ENCODE results near the gene RBFOX1. TPM values are rescaled to one million over a fixed set of nuclear protein-coding genes. Genes with fewer than 3 reads are reported as not detected.

The RBFOX1 gene
- total and polyA plus RNA-seq, 4 experiments from 2014 or later = not detected

DNA sequence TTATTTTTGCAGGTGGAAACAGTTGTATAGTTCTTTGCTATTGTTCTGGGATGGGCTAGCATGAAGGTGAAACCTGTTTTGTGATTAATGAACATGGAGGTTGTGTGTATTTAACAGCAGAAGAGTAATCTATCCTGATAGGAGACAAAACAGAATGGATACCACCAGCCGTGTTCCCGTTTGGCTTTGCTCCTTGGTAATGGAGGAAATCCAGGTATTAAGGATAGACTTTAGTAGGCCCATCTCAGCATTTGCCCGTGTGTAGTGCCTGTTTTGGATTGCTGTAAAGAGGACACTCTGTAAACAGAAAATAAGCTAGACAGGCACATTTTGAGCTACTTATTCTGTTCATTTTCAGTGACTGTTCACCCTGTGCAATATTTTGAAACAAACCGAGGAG lies 215.1 kb downstream of the RBFOX1 start:
- H3K27me3 Mint-ChIP-seq = no peaks in the 10 kb centered on the region
- Histone ChIP-seq H3K27me3 (ENCODE audit: insufficient read depth, low read length) (no peaks in the 10 kb centered on the region), H3K9me3 (ENCODE audit: control insufficient read depth in 1 of 2, low read length in 2 of 2) (peaks cover 0 to 3% of the 10 kb centered on the region in 2 donors), H3K27ac (ENCODE audit: low read depth, low read length) (no peak overlapping the region), H3K4me3 (ENCODE audit: low read length in 2 of 2) (no peak overlapping the region), H3K36me3 (ENCODE audit: insufficient read depth, low read length) (no peaks in the 10 kb centered on the region), H3K4me1 (ENCODE audit: insufficient read depth, low read length) (no peaks in the 10 kb centered on the region)
- intact Hi-C loops (cut with micrococcal nuclease) = no loop called here
- no peaks in the 10 kb centered on the region for H3K4me1 Mint-ChIP-seq
- POLR2A ChIA-PET (ENCODE audit: partially characterized antibody) = no interaction called here
- H3K36me3 Mint-ChIP-seq = no peaks in the 10 kb centered on the region
- no peak for DNase-seq
- no peak overlapping the region for H3K27ac Mint-ChIP-seq
- CTCF ChIA-PET (ENCODE audit: partially characterized antibody) = no interaction called here
- H3K9me3 Mint-ChIP-seq = peaks cover 4 to 15% (median 6%) of the 10 kb centered on the region in 8 donors
- H3K4me3 Mint-ChIP-seq = no peak overlapping the region

DNA sequence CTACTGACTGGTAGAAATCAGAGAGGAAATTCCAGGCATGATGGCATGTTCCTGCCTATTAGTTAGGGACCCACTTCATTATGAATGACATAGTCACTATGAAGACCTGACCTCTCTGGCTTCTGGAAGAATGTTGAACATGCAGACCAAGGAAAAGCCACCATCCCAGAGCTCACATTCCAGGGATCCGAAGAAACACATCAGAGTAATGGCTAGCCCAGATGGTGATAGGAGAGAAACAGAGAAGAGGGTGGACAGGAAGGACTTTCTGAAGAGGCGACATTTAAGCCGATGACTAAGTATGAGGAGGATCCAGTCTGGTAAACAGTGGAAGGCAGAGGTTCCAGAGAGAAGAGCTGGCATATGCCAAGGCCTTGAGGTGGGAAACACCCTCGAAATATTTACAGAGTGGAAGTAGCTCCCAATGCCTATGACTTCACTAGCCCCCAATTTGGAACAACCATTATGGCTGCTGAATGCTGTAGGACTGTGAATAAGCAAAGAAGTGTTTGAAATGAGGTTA lies 216.2 kb downstream of the RBFOX1 start:
- intact Hi-C loops (cut with micrococcal nuclease) = no loop called here

DNA sequence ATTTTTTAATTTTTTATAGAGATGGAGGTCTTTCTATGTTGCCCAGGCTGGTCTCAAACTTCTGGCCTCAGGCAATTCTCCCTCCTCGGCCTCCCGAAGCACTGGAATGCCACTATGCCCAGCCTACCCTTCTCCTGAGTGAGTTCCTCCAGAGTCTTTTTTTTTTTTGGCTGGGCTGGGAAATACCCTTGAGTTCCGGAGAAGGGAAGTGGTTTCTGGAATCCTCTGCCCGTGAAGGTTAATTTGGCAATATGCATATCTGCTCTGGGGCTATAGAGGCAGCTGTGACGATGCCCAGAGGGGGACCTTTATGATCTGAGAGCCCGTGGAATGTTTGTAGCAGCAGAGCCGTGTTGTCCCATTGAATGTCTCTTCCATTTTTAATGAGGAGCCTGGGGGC lies 217.5 kb downstream of the RBFOX1 start:
- intact Hi-C loops (cut with micrococcal nuclease) = no loop called here
- no peak overlapping the region for H3K4me3 Mint-ChIP-seq

More for the DNA sequence above, 216.2 kb downstream of the RBFOX1 start:
- H3K9me3 Mint-ChIP-seq = peaks cover 4 to 15% (median 8%) of the 10 kb centered on the region in 8 donors
- H3K36me3 Mint-ChIP-seq = no peaks in the 10 kb centered on the region
- Histone ChIP-seq H3K4me3 (ENCODE audit: low read length in 2 of 2) (no peak overlapping the region), H3K36me3 (ENCODE audit: insufficient read depth, low read length) (no peaks in the 10 kb centered on the region), H3K4me1 (ENCODE audit: insufficient read depth, low read length) (no peaks in the 10 kb centered on the region), H3K27me3 (ENCODE audit: insufficient read depth, low read length) (no peaks in the 10 kb centered on the region), H3K27ac (ENCODE audit: low read depth, low read length) (no peak overlapping the region), H3K9me3 (ENCODE audit: control insufficient read depth in 1 of 2, low read length in 2 of 2) (peaks cover 0 to 3% of the 10 kb centered on the region in 2 donors)
- H3K4me3 Mint-ChIP-seq = no peak overlapping the region
- no peak overlapping the region for H3K27ac Mint-ChIP-seq
- CTCF ChIA-PET (ENCODE audit: partially characterized antibody) = no interaction called here
- DNase-seq = no peak
- POLR2A ChIA-PET (ENCODE audit: partially characterized antibody) = no interaction called here
- no peaks in the 10 kb centered on the region for H3K4me1 Mint-ChIP-seq
- H3K27me3 Mint-ChIP-seq = no peaks in the 10 kb centered on the region

DNA sequence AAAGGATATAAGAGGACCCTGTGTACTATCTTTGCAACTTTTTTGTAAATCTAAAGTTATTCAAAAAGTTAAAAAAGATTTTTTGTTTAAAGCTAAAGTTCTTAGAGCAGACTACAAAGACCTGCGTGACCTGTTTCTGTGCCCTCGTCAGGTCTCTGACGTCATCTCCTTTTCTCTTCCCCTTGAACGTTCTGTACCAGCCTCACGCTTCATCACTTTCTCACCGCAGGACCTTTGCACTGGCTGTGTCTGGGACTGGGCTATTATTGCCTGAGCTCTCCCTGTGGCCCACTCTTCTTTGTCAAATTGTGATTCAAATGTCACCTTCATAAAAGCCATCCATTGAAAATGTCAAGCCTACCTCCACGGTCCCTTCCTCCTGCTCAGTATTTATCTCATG lies 222.8 kb downstream of the RBFOX1 start:
- Histone ChIP-seq H3K4me1 (ENCODE audit: insufficient read depth, low read length) (no peaks in the 10 kb centered on the region), H3K4me3 (ENCODE audit: low read length in 2 of 2) (no peak overlapping the region), H3K27me3 (ENCODE audit: insufficient read depth, low read length) (no peaks in the 10 kb centered on the region), H3K27ac (ENCODE audit: low read depth, low read length) (no peak overlapping the region), H3K36me3 (ENCODE audit: insufficient read depth, low read length) (no peaks in the 10 kb centered on the region), H3K9me3 (ENCODE audit: control insufficient read depth in 1 of 2, low read length in 2 of 2) (no peaks in the 10 kb centered on the region)
- intact Hi-C loops (cut with micrococcal nuclease) = no loop called here
- Mint-ChIP-seq H3K4me1 (no peaks in the 10 kb centered on the region), H3K27ac (no peak overlapping the region), H3K27me3 (no peaks in the 10 kb centered on the region), H3K9me3 (peaks cover 4 to 16% (median 12%) of the 10 kb centered on the region in 8 donors), H3K4me3 (no peak overlapping the region), H3K36me3 (no peaks in the 10 kb centered on the region)
- ChIA-PET CTCF (ENCODE audit: partially characterized antibody) (no interaction called here), POLR2A (ENCODE audit: partially characterized antibody) (no interaction called here)
- no peak for DNase-seq

More for the DNA sequence above, 217.5 kb downstream of the RBFOX1 start:
- H3K9me3 Mint-ChIP-seq = peaks cover 1 to 15% (median 8%) of the 10 kb centered on the region in 8 donors
- ChIA-PET CTCF (ENCODE audit: partially characterized antibody) (no interaction called here), POLR2A (ENCODE audit: partially characterized antibody) (no interaction called here)
- no peak for DNase-seq
- H3K27ac ChIP-seq (ENCODE audit: low read depth, low read length) = no peak overlapping the region
- no peaks in the 10 kb centered on the region for H3K4me1 Mint-ChIP-seq
- H3K36me3 ChIP-seq (ENCODE audit: insufficient read depth, low read length) = no peaks in the 10 kb centered on the region
- peaks cover 0 to 3% of the 10 kb centered on the region in 2 donors for H3K9me3 ChIP-seq (ENCODE audit: control insufficient read depth in 1 of 2, low read length in 2 of 2)
- no peak overlapping the region for H3K4me3 ChIP-seq (ENCODE audit: low read length in 2 of 2)
- H3K36me3 Mint-ChIP-seq = no peaks in the 10 kb centered on the region
- H3K4me1 ChIP-seq (ENCODE audit: insufficient read depth, low read length) = no peaks in the 10 kb centered on the region
- H3K27me3 Mint-ChIP-seq = no peaks in the 10 kb centered on the region
- no peaks in the 10 kb centered on the region for H3K27me3 ChIP-seq (ENCODE audit: insufficient read depth, low read length)
- H3K27ac Mint-ChIP-seq = no peak overlapping the region

DNA sequence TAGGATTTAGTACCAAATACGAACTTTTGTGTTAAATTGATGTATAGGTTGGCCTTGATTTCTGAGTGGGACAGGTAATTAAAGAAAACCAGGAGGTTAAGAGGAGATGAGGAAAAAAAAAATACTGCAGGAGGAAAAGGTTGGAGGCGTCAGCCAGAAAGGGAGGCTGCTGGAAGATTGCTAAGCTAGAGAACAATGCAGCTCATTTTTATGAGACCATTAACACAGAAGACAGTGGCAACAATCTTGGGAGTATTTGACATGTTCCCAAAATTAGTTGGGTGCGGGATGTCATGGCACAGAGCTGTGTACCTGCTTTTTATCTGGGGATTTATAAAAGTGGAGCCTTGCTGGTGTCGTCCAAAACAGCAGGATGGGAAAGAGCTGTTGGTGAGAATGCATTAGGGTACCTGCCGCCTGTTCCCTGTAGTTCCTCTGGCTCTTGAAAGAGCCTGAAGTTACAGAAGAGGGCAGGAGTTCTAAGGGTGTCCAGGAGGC lies 229.3 kb downstream of the RBFOX1 start:
- Mint-ChIP-seq H3K4me3 (no peak overlapping the region), H3K27me3 (no peaks in the 10 kb centered on the region), H3K36me3 (no peaks in the 10 kb centered on the region), H3K4me1 (no peaks in the 10 kb centered on the region), H3K27ac (no peak overlapping the region), H3K9me3 (peaks cover 4 to 13% (median 9%) of the 10 kb centered on the region in 8 donors)
- ChIA-PET CTCF (ENCODE audit: partially characterized antibody) (no interaction called here), POLR2A (ENCODE audit: partially characterized antibody) (no interaction called here)
- Histone ChIP-seq H3K4me1 (ENCODE audit: insufficient read depth, low read length) (no peaks in the 10 kb centered on the region), H3K27me3 (ENCODE audit: insufficient read depth, low read length) (no peaks in the 10 kb centered on the region), H3K4me3 (ENCODE audit: low read length in 2 of 2) (no peak overlapping the region), H3K27ac (ENCODE audit: low read depth, low read length) (no peak overlapping the region), H3K9me3 (ENCODE audit: control insufficient read depth in 1 of 2, low read length in 2 of 2) (no peaks in the 10 kb centered on the region), H3K36me3 (ENCODE audit: insufficient read depth, low read length) (no peaks in the 10 kb centered on the region)
- DNase-seq = no peak
- intact Hi-C loops (cut with micrococcal nuclease) = no loop called here

DNA sequence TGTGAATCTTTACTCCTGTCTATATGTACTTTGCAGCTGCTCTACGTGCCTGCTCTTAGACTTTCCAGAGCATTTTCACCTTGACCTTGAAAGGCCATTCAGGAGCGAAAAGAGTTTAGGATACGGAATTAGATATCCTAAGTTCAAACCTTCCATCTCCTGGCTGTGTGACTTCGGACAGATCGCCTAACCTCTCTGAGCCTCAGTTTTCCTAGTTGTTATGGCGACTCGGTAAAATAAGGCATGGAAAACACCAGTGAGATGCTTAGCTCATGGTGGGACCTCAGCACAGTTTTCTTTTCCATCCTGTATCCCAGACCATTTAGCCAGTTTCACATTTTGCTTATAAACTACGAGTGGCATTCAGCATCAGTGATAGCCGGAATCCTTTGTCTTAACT lies 233.7 kb downstream of the RBFOX1 start:
- no peaks in the 10 kb centered on the region for H3K9me3 ChIP-seq (ENCODE audit: control insufficient read depth in 1 of 2, low read length in 2 of 2)
- H3K27ac ChIP-seq (ENCODE audit: low read depth, low read length) = no peak overlapping the region
- Mint-ChIP-seq H3K4me1 (no peaks in the 10 kb centered on the region), H3K9me3 (peaks cover 0 to 13% (median 7%) of the 10 kb centered on the region in 8 donors), H3K36me3 (no peaks in the 10 kb centered on the region), H3K27ac (no peak overlapping the region), H3K4me3 (no peak overlapping the region), H3K27me3 (no peaks in the 10 kb centered on the region)
- ChIA-PET POLR2A (ENCODE audit: partially characterized antibody) (no interaction called here), CTCF (ENCODE audit: partially characterized antibody) (no interaction called here)
- no peak for DNase-seq
- intact Hi-C loops (cut with micrococcal nuclease) = no loop called here
- no peaks in the 10 kb centered on the region for H3K36me3 ChIP-seq (ENCODE audit: insufficient read depth, low read length)
- no peak overlapping the region for H3K4me3 ChIP-seq (ENCODE audit: low read length in 2 of 2)
- no peaks in the 10 kb centered on the region for H3K4me1 ChIP-seq (ENCODE audit: insufficient read depth, low read length)
- no peaks in the 10 kb centered on the region for H3K27me3 ChIP-seq (ENCODE audit: insufficient read depth, low read length)

DNA sequence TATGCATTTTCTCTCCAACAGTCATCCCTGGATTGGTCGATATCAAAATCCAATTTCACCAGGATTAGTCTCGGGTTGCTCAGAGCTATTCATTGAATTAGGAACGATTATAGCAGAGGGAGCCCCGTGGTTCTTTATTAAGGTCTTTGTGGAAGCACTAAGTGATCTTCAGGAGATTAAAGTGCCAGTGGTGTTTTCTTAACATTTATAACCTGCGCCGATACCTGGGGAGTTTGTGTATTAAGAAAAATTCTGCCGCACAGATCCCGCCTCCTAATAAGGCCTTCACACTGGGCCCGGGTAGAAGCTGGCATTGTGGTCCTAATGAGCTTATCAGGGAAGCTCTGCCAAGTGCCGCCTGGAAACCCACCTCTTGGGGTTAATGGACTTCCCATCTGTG lies 238.7 kb downstream of the RBFOX1 start:
- H3K36me3 Mint-ChIP-seq = no peaks in the 10 kb centered on the region
- peaks cover 0 to 15% (median 7%) of the 10 kb centered on the region in 8 donors for H3K9me3 Mint-ChIP-seq
- CTCF ChIA-PET (ENCODE audit: partially characterized antibody) = no interaction called here
- H3K27me3 ChIP-seq (ENCODE audit: insufficient read depth, low read length) = no peaks in the 10 kb centered on the region
- H3K9me3 ChIP-seq (ENCODE audit: control insufficient read depth in 1 of 2, low read length in 2 of 2) = no peaks in the 10 kb centered on the region
- H3K27me3 Mint-ChIP-seq = no peaks in the 10 kb centered on the region
- H3K4me3 ChIP-seq (ENCODE audit: low read length in 2 of 2) = no peak overlapping the region
- intact Hi-C loops (cut with micrococcal nuclease) = no loop called here
- no peaks in the 10 kb centered on the region for H3K36me3 ChIP-seq (ENCODE audit: insufficient read depth, low read length)
- no peak overlapping the region for H3K27ac Mint-ChIP-seq
- no peak overlapping the region for H3K4me3 Mint-ChIP-seq
- H3K4me1 ChIP-seq (ENCODE audit: insufficient read depth, low read length) = no peaks in the 10 kb centered on the region
- POLR2A ChIA-PET (ENCODE audit: partially characterized antibody) = no interaction called here
- no peaks in the 10 kb centered on the region for H3K4me1 Mint-ChIP-seq
- H3K27ac ChIP-seq (ENCODE audit: low read depth, low read length) = no peak overlapping the region
- DNase-seq = no peak

DNA sequence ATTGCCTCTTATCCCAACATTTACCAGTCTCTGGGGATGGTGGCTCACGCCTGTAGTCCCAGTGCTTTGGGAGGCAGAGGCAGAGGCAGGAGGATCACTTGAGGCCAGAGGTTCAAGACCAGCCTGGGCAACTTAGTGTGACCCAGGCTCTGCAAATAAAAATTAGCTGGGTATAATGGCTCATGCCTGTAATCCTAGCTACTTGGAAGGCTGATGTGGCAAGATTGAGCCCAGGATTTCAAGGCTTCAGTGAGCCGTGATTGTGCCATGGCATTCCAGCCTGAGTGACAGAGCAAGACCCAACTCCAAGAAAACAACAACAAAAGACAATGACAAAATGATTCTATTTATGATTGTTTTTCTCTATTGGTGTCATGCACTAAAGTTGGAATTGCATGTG lies 244.9 kb downstream of the RBFOX1 start:
- Mint-ChIP-seq H3K36me3 (no peaks in the 10 kb centered on the region), H3K27ac (no peak overlapping the region), H3K27me3 (no peaks in the 10 kb centered on the region), H3K4me1 (no peaks in the 10 kb centered on the region), H3K4me3 (no peak overlapping the region), H3K9me3 (peaks cover 5 to 21% (median 10%) of the 10 kb centered on the region in 8 donors)
- H3K36me3 ChIP-seq (ENCODE audit: insufficient read depth, low read length) = no peaks in the 10 kb centered on the region
- H3K4me3 ChIP-seq (ENCODE audit: low read length in 2 of 2) = no peak overlapping the region
- ChIA-PET CTCF (ENCODE audit: partially characterized antibody) (no interaction called here), POLR2A (ENCODE audit: partially characterized antibody) (no interaction called here)
- no peak overlapping the region for H3K27ac ChIP-seq (ENCODE audit: low read depth, low read length)
- H3K27me3 ChIP-seq (ENCODE audit: insufficient read depth, low read length) = no peaks in the 10 kb centered on the region
- intact Hi-C loops (cut with micrococcal nuclease) = no loop called here
- no peak for DNase-seq
- no peaks in the 10 kb centered on the region for H3K4me1 ChIP-seq (ENCODE audit: insufficient read depth, low read length)
- H3K9me3 ChIP-seq (ENCODE audit: control insufficient read depth in 1 of 2, low read length in 2 of 2) = no peaks in the 10 kb centered on the region

All from CD4-positive, alpha-beta memory T cell (primary cell).